ENCODE measurements around the gene FOLR2. TPM values are rescaled to one million over a fixed set of nuclear protein-coding genes. Genes with fewer than 3 reads are reported as not detected.

The FOLR2 gene
- polyA plus RNA-seq, 4 donors = 0.67 to 24.2 (median 8.6) TPM

- H3K36me3 ChIP-seq (ENCODE audit: control insufficient read depth in 3 of 3, insufficient read depth in 2 of 3, low read depth in 1 of 3, low read length in 3 of 3) = no peaks in the 10 kb centered on the region
- WGBS, 3 donors = 8 to 12% (median 8%) methylated on average over 42 to 46 of the region's 46 CpGs
- peaks cover 12 to 87% (median 38%) of the 10 kb centered on the region in 3 donors for H3K27me3 ChIP-seq (ENCODE audit: control insufficient read depth in 3 of 3, insufficient read depth in 3 of 3, low read length in 3 of 3)
- DNase-seq = no peak
- peaks cover 0 to 11% (median 2%) of the 10 kb centered on the region in 3 donors for H3K4me1 ChIP-seq (ENCODE audit: control insufficient read depth in 3 of 3, insufficient read depth in 2 of 3, low read depth in 1 of 3, low read length in 2 of 3)
- H3K4me3 ChIP-seq (ENCODE audit: low read depth in 1 of 3, low read length in 3 of 3) = peak overlapping the region in 1 of 3 donors; percentile 13
- no peaks in the 10 kb centered on the region for H3K9me3 ChIP-seq (ENCODE audit: control insufficient read depth in 2 of 2, insufficient read depth in 1 of 2, low read depth in 1 of 2, low read length in 1 of 2)
- no peak for FAIRE-seq
- no peak overlapping the region for H3K27ac ChIP-seq (ENCODE audit: low read depth in 1 of 3, low read length in 2 of 3)
These were observed 28.0 kb downstream of the FOLR2 start for GRCh38 chr11:72244361-72245262.

DNA sequence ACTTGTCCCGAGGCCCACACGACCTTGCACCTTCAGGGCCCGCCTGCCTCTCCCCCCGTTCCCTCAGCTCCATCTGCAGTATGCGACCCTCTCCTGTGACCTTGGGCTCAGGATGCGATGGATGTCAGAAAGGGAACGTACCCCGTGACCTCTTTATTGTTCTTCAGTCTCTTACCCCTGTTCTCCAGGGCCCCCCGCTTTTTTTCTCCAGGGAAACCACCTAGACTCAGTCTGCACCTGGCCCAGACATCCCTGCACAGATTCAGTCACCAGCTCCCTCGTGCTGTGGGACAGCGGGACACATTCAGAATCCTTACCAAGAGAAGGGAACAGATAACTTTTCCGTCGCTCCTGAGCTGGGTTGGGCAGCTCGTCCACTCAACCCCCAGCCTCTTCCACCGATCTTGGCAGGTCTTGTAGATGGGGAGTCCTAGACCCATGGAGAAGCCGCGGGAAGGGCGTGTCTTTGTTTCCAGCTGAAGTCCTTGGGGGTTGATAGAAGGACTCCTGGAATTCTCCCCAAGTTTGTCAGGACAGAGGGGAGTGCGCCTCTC is 28.7 kb downstream of the FOLR2 start:
- Histone ChIP-seq H3K36me3 (ENCODE audit: control insufficient read depth in 3 of 3, insufficient read depth in 2 of 3, low read depth in 1 of 3, low read length in 3 of 3) (no peaks in the 10 kb centered on the region), H3K4me3 (ENCODE audit: low read depth in 1 of 3, low read length in 3 of 3) (no peak overlapping the region), H3K27ac (ENCODE audit: low read depth in 1 of 3, low read length in 2 of 3) (no peak overlapping the region), H3K27me3 (ENCODE audit: control insufficient read depth in 3 of 3, insufficient read depth in 3 of 3, low read length in 3 of 3) (peaks cover 12 to 86% (median 42%) of the 10 kb centered on the region in 3 donors), H3K4me1 (ENCODE audit: control insufficient read depth in 3 of 3, insufficient read depth in 2 of 3, low read depth in 1 of 3, low read length in 2 of 3) (peaks cover 0 to 7% (median 0%) of the 10 kb centered on the region in 3 donors), H3K9me3 (ENCODE audit: control insufficient read depth in 2 of 2, insufficient read depth in 1 of 2, low read depth in 1 of 2, low read length in 1 of 2) (no peaks in the 10 kb centered on the region)
- DNase-seq (no peak), FAIRE-seq (no peak)
- 9 to 15% (median 12%) methylated on average over 19 of the region's 19 CpGs for WGBS, 3 donors

DNA sequence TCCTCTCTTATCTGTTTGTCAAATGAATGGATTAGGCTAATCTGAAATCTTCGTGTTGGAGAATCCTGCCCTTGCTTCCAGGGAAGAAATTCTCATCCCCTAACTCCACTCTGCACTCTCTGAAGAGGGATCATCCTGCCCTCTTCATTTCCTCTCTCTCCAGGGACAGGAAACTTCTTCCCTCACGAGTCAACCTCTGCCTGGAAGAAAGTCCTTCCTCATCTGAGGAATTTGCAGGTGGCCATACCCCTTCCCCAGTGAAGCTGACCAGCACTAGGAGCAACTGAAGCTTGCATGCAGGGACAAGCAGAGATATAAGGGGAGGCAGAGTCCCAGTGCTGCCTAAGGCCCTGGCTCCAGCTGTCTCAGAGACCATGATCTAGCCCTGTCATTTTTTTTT is 31.0 kb downstream of the FOLR2 start:
- no peak for DNase-seq
- Histone ChIP-seq H3K27ac (ENCODE audit: low read depth in 1 of 3, low read length in 2 of 3) (no peak overlapping the region), H3K36me3 (ENCODE audit: control insufficient read depth in 3 of 3, insufficient read depth in 2 of 3, low read depth in 1 of 3, low read length in 3 of 3) (no peaks in the 10 kb centered on the region), H3K4me3 (ENCODE audit: low read depth in 1 of 3, low read length in 3 of 3) (no peak overlapping the region), H3K9me3 (ENCODE audit: control insufficient read depth in 2 of 2, insufficient read depth in 1 of 2, low read depth in 1 of 2, low read length in 1 of 2) (no peaks in the 10 kb centered on the region), H3K4me1 (ENCODE audit: control insufficient read depth in 3 of 3, insufficient read depth in 2 of 3, low read depth in 1 of 3, low read length in 2 of 3) (no peaks in the 10 kb centered on the region), H3K27me3 (ENCODE audit: control insufficient read depth in 3 of 3, insufficient read depth in 3 of 3, low read length in 3 of 3) (peaks cover 6 to 70% (median 30%) of the 10 kb centered on the region in 3 donors)
- no peak for FAIRE-seq
- WGBS, 3 donors = 13 to 36% (median 20%) methylated on average over 2 of the region's 2 CpGs

- no peak for DNase-seq
- peaks cover 0 to 59% (median 18%) of the 10 kb centered on the region in 3 donors for H3K27me3 ChIP-seq (ENCODE audit: control insufficient read depth in 3 of 3, insufficient read depth in 3 of 3, low read length in 3 of 3)
- peaks cover 2 to 12% of the 10 kb centered on the region in 2 donors for H3K9me3 ChIP-seq (ENCODE audit: control insufficient read depth in 2 of 2, insufficient read depth in 1 of 2, low read depth in 1 of 2, low read length in 1 of 2)
- no peak for FAIRE-seq
- WGBS, 3 donors = 74 to 83% (median 79%) methylated on average over 5 of the region's 5 CpGs
- no peak overlapping the region for H3K4me3 ChIP-seq (ENCODE audit: low read depth in 1 of 3, low read length in 3 of 3)
- H3K4me1 ChIP-seq (ENCODE audit: control insufficient read depth in 3 of 3, insufficient read depth in 2 of 3, low read depth in 1 of 3, low read length in 2 of 3) = no peaks in the 10 kb centered on the region
- no peak overlapping the region for H3K27ac ChIP-seq (ENCODE audit: low read depth in 1 of 3, low read length in 2 of 3)
- H3K36me3 ChIP-seq (ENCODE audit: control insufficient read depth in 3 of 3, insufficient read depth in 2 of 3, low read depth in 1 of 3, low read length in 3 of 3) = no peaks in the 10 kb centered on the region
These were observed 33.4 kb downstream of the FOLR2 start for GRCh38 chr11:72249961-72250360.

DNA sequence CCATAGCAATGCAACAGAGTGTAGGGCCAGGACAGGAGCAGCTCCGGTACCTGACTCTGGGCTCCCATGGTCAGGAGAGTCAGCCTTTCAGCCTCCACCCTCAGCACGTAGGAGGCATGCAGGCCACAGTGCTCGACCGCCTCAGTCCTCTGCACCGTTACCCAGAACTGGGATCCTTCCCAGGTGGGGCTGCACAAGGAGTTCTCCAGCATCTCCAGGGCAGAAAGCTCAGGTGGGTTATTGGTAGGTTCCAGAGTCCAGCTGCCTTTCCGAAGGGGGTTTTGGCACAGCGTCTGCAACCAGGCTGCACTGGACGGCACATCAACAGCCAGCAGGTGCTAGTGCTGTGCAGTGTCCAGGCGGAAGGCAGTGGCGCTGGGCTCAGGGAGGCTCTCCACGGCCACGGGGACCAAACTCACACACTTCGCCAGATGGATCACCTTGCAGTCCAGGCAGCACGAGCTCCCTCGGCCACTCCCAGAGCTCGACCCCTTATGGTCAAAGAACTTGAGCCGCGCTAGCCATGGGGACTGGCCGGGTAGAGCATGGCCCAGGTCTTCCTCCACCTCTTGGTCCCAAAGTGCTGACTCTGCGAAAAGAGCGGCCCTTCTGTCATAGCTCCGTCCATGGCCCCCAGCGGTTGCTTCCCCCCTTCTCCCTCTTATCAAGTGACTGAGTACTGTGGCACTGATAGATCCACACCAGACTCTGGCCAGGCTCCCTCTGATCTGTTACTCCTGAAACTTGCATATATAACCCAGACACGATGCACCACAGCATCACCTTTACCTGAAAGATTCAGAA is 34.3 kb downstream of the FOLR2 start:
- no peak overlapping the region for H3K4me3 ChIP-seq (ENCODE audit: low read depth in 1 of 3, low read length in 3 of 3)
- no peaks in the 10 kb centered on the region for H3K4me1 ChIP-seq (ENCODE audit: control insufficient read depth in 3 of 3, insufficient read depth in 2 of 3, low read depth in 1 of 3, low read length in 2 of 3)
- no peaks in the 10 kb centered on the region for H3K36me3 ChIP-seq (ENCODE audit: control insufficient read depth in 3 of 3, insufficient read depth in 2 of 3, low read depth in 1 of 3, low read length in 3 of 3)
- H3K27ac ChIP-seq (ENCODE audit: low read depth in 1 of 3, low read length in 2 of 3) = no peak overlapping the region
- peaks cover 2 to 12% of the 10 kb centered on the region in 2 donors for H3K9me3 ChIP-seq (ENCODE audit: control insufficient read depth in 2 of 2, insufficient read depth in 1 of 2, low read depth in 1 of 2, low read length in 1 of 2)
- WGBS, 3 donors = 80 to 85% (median 83%) methylated on average over 24 of the region's 24 CpGs
- DNase-seq (no peak), FAIRE-seq (no peak)
- peaks cover 0 to 50% (median 11%) of the 10 kb centered on the region in 3 donors for H3K27me3 ChIP-seq (ENCODE audit: control insufficient read depth in 3 of 3, insufficient read depth in 3 of 3, low read length in 3 of 3)

- no peaks in the 10 kb centered on the region for H3K36me3 ChIP-seq (ENCODE audit: control insufficient read depth in 3 of 3, insufficient read depth in 2 of 3, low read depth in 1 of 3, low read length in 3 of 3)
- H3K27ac ChIP-seq (ENCODE audit: low read depth in 1 of 3, low read length in 2 of 3) = no peak overlapping the region
- peaks cover 0 to 42% (median 8%) of the 10 kb centered on the region in 3 donors for H3K27me3 ChIP-seq (ENCODE audit: control insufficient read depth in 3 of 3, insufficient read depth in 3 of 3, low read length in 3 of 3)
- H3K4me3 ChIP-seq (ENCODE audit: low read depth in 1 of 3, low read length in 3 of 3) = no peak overlapping the region
- H3K4me1 ChIP-seq (ENCODE audit: control insufficient read depth in 3 of 3, insufficient read depth in 2 of 3, low read depth in 1 of 3, low read length in 2 of 3) = no peaks in the 10 kb centered on the region
- peaks cover 2 to 12% of the 10 kb centered on the region in 2 donors for H3K9me3 ChIP-seq (ENCODE audit: control insufficient read depth in 2 of 2, insufficient read depth in 1 of 2, low read depth in 1 of 2, low read length in 1 of 2)
- DNase-seq = no peak
- 71 to 80% (median 77%) methylated on average over 5 of the region's 5 CpGs for WGBS, 3 donors
- no peak for FAIRE-seq
These were observed 35.0 kb downstream of the FOLR2 start for GRCh38 chr11:72251614-72252013.

DNA sequence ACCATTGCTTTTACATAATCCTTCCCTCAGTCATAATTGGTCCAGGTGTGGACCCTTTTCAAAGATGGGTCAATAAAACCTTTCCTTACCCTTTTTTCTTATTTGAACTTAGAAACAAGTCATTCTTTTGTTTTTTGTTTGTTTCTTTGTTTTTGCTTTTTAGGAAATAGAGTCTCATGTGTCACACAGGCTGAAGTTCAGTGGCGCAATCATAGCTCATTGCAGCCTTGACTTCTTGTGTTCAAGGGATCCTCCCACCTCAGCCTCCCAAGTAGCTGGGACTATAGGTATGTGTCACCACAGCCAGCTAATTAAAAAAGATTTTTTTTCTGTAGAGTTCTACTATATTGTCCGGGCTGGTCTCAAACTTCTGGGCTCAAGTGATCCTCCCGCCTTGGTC is 36.8 kb downstream of the FOLR2 start:
- 90 to 100% (median 91%) methylated on average over 3 of the region's 3 CpGs for WGBS, 3 donors
- no peak overlapping the region for H3K4me3 ChIP-seq (ENCODE audit: low read depth in 1 of 3, low read length in 3 of 3)
- DNase-seq (no peak), FAIRE-seq (no peak)
- no peaks in the 10 kb centered on the region for H3K4me1 ChIP-seq (ENCODE audit: control insufficient read depth in 3 of 3, insufficient read depth in 2 of 3, low read depth in 1 of 3, low read length in 2 of 3)
- no peaks in the 10 kb centered on the region for H3K36me3 ChIP-seq (ENCODE audit: control insufficient read depth in 3 of 3, insufficient read depth in 2 of 3, low read depth in 1 of 3, low read length in 3 of 3)
- H3K27ac ChIP-seq (ENCODE audit: low read depth in 1 of 3, low read length in 2 of 3) = no peak overlapping the region
- peaks cover 0 to 27% (median 8%) of the 10 kb centered on the region in 3 donors for H3K27me3 ChIP-seq (ENCODE audit: control insufficient read depth in 3 of 3, insufficient read depth in 3 of 3, low read length in 3 of 3)
- peaks cover 2 to 12% of the 10 kb centered on the region in 2 donors for H3K9me3 ChIP-seq (ENCODE audit: control insufficient read depth in 2 of 2, insufficient read depth in 1 of 2, low read depth in 1 of 2, low read length in 1 of 2)

- no peak for DNase-seq
- peaks cover 0 to 20% (median 8%) of the 10 kb centered on the region in 3 donors for H3K27me3 ChIP-seq (ENCODE audit: control insufficient read depth in 3 of 3, insufficient read depth in 3 of 3, low read length in 3 of 3)
- no peaks in the 10 kb centered on the region for H3K4me1 ChIP-seq (ENCODE audit: control insufficient read depth in 3 of 3, insufficient read depth in 2 of 3, low read depth in 1 of 3, low read length in 2 of 3)
- H3K9me3 ChIP-seq (ENCODE audit: control insufficient read depth in 2 of 2, insufficient read depth in 1 of 2, low read depth in 1 of 2, low read length in 1 of 2) = peaks cover 2 to 12% of the 10 kb centered on the region in 2 donors
- H3K4me3 ChIP-seq (ENCODE audit: low read depth in 1 of 3, low read length in 3 of 3) = no peak overlapping the region
- no peak overlapping the region for H3K27ac ChIP-seq (ENCODE audit: low read depth in 1 of 3, low read length in 2 of 3)
- WGBS, 3 donors = 71 to 88% (median 81%) methylated on average over 5 of the region's 5 CpGs
- FAIRE-seq = no peak
- H3K36me3 ChIP-seq (ENCODE audit: control insufficient read depth in 3 of 3, insufficient read depth in 2 of 3, low read depth in 1 of 3, low read length in 3 of 3) = no peaks in the 10 kb centered on the region
These were observed 37.9 kb downstream of the FOLR2 start for GRCh38 chr11:72254299-72254993.
